Right atrium auricular region (tissue), 2 donors: ENCODE data around the gene RCC2. TPM values are rescaled to one million over a fixed set of nuclear protein-coding genes. Genes with fewer than 3 reads are reported as not detected.
"Not testable (repeated sequence)": the region's sequence is repeated elsewhere in the genome, so short reads cannot be mapped to it uniquely, and the experiment has no call there.

ENCODE experiments used
- DNase-seq: peaks from one replicate; pipeline ENCODE4 v3.0.0-alpha.2; 2019; ENCODE audit warnings: low spot score
- H3K27ac ChIP-seq, 2 donors: fragments of 200-600 bp; sonication (generic); 1 replicate in 1 of 2; 2 replicates in 1 of 2; pipeline ENCODE4 v1.5.1; 2016 to 2019
- H3K27me3 ChIP-seq, 2 donors: fragments of 200-600 bp; sonication (generic); one replicate each; pipeline versions ENCODE4 v1.5.1 to v1.6.0; 2017 to 2019
- H3K36me3 ChIP-seq: fragments of 200-600 bp; sonication (generic); one replicate; pipeline ENCODE4 v1.5.1; 2016
- H3K4me1 ChIP-seq, 2 donors: fragments of 200-600 bp; sonication (generic); one replicate each; pipeline versions ENCODE4 v1.5.1 to v1.6.0; 2017 to 2019
- H3K4me3 ChIP-seq, 2 donors: fragments of 200-600 bp; sonication (generic); 1 replicate in 1 of 2; 2 replicates in 1 of 2; pipeline ENCODE4 v1.5.1; 2017 to 2019; ENCODE audit warnings: mild to moderate bottlenecking in 1 of 2, moderate library complexity in 1 of 2
- H3K9me3 ChIP-seq, 2 donors: fragments of 200-600 bp; sonication (generic); one replicate each; pipeline ENCODE4 v1.5.1; 2019
- CTCF ChIP-seq, 2 donors: fragments of 200-600 bp; sonication (generic); IDR thresholded peaks; one replicate each; pipeline ENCODE4 v1.5.1; 2019; ENCODE audit warnings: antibody characterized with exemption in 2 of 2
- total RNA-seq, 2 donors: library from RNA; depleted of rRNA; stranded (reverse); fragments of >200 nt; gene quantifications; one replicate each; pipeline ENCODE4 v1.1.0, GENCODE V29; 2016

The RCC2 gene
- total RNA-seq, 2 donors from 2014 or later: 9.1 to 11.2 TPM

- no peak overlapping the region for H3K27ac ChIP-seq
- H3K4me3 ChIP-seq: no peak overlapping the region
- no peaks in the 10 kb centered on the region for H3K9me3 ChIP-seq
- DNase-seq: no peak
- no peaks in the 10 kb centered on the region for H3K36me3 ChIP-seq
- H3K4me1 ChIP-seq: no peaks in the 10 kb centered on the region
- H3K27me3 ChIP-seq: no peaks in the 10 kb centered on the region
- TF ChIP-seq CTCF (IDR thresholded peaks at IDR 0.05): no peak
Measured at GRCh38 chr1:17463991-17464390, 24.5 kb upstream of the RCC2 start.

GRCh38 chr1:17462669-17463068 is 23.2 kb upstream of the RCC2 start:
- Histone ChIP-seq H3K4me1 (no peaks in the 10 kb centered on the region), H3K27me3 (no peaks in the 10 kb centered on the region), H3K9me3 (no peaks in the 10 kb centered on the region), H3K36me3 (no peaks in the 10 kb centered on the region), H3K27ac (no peak overlapping the region), H3K4me3 (no peak overlapping the region)
- TF ChIP-seq CTCF (IDR thresholded peaks at IDR 0.05): no peak
- no peak for DNase-seq

GRCh38 chr1:17460219-17460618 is 20.7 kb upstream of the RCC2 start:
- Histone ChIP-seq H3K4me1 (no peaks in the 10 kb centered on the region), H3K27ac (no peak overlapping the region), H3K36me3 (no peaks in the 10 kb centered on the region), H3K27me3 (no peaks in the 10 kb centered on the region), H3K4me3 (no peak overlapping the region), H3K9me3 (no peaks in the 10 kb centered on the region)
- no peak for TF ChIP-seq CTCF (IDR thresholded peaks at IDR 0.05)
- no peak for DNase-seq

GRCh38 chr1:17458794-17459193 is 19.3 kb upstream of the RCC2 start:
- Histone ChIP-seq H3K27ac (no peak overlapping the region), H3K36me3 (no peaks in the 10 kb centered on the region), H3K4me3 (no peak overlapping the region), H3K4me1 (no peaks in the 10 kb centered on the region), H3K9me3 (no peaks in the 10 kb centered on the region), H3K27me3 (no peaks in the 10 kb centered on the region)
- DNase-seq: no peak
- TF ChIP-seq CTCF (IDR thresholded peaks at IDR 0.05): no peak

GRCh38 chr1:17452686-17453085 is 13.2 kb upstream of the RCC2 start:
- no peak for TF ChIP-seq CTCF (IDR thresholded peaks at IDR 0.05)
- Histone ChIP-seq H3K36me3 (no peaks in the 10 kb centered on the region), H3K9me3 (no peaks in the 10 kb centered on the region), H3K27me3 (no peaks in the 10 kb centered on the region), H3K27ac (no peak overlapping the region), H3K4me1 (no peaks in the 10 kb centered on the region), H3K4me3 (no peak overlapping the region)
- DNase-seq: no peak

GRCh38 chr1:17452203-17452602 is 12.7 kb upstream of the RCC2 start:
- H3K36me3 ChIP-seq, H3K4me3 ChIP-seq, H3K27ac ChIP-seq, H3K4me1 ChIP-seq, DNase-seq, H3K27me3 ChIP-seq, H3K9me3 ChIP-seq: not testable (repeated sequence)
